ENCODE results near the gene ALG8. TPM values are rescaled to one million over a fixed set of nuclear protein-coding genes. Genes with fewer than 3 reads are reported as not detected.
"Not testable (repeated sequence)": the region's sequence is repeated elsewhere in the genome, so short reads cannot be mapped to it uniquely, and the experiment has no call there.

Gene ALG8
- total RNA-seq, 1 donor from 2014 or later: 30.6 TPM

DNA sequence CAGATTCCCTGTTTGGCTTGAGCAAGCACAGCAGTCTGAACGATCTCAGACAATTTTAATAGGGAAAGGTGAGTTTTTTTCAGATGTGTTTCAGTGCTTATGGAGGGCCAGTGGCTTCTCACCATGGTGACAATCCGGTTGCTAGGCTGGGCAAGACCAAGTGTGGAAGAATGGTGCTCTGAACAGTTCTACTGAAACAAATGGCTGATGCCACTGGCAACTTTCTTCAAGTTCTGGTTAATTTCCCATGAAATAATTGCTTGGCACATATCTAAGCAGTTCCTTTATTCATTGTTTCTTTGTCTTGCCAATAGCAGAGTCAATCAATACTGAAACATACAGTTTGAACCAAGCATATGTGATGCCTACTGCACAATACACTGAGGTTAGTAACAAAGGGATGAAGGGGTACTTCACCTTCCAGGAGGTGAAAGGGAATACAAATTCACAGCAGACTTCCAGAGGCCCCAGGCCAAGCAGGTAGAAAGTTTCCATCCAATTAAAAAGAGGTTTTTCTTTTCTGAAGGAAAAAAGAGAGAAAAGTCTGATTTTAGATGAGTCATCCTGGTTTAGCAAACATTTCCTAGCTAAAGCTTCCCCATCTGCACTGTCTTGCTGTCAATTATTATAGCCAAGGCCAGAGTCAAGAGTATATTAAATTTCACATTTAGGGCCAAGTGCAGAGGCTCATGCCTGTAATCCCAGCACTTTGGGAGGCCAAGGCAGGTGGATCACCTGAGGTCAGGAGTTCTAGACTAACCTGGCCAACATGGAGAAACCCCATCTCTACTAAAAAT, 38.6 kb downstream of the ALG8 start:
- no peak for DNase-seq (ENCODE audit: low read depth in 2 of 2)

DNA sequence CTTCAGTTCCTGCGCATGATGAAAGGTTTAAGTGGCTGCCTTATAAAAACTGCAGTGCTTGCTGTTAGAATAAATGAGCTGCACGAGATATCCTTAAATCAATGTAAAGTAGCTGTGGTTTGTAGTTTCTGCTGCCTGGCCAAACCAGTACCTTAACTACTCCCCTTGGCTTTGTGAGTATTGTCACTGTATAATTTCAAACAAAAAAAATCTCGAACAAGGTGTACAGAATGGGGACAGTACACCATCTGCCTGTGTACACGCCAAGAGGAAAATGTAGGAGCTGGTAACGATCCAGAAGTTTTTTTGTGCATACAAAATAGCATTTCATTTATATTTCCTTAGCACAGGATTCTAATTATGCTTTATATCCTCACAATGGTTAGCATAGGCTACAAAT, 39.2 kb downstream of the ALG8 start:
- no peak for DNase-seq (ENCODE audit: low read depth in 2 of 2)

DNA sequence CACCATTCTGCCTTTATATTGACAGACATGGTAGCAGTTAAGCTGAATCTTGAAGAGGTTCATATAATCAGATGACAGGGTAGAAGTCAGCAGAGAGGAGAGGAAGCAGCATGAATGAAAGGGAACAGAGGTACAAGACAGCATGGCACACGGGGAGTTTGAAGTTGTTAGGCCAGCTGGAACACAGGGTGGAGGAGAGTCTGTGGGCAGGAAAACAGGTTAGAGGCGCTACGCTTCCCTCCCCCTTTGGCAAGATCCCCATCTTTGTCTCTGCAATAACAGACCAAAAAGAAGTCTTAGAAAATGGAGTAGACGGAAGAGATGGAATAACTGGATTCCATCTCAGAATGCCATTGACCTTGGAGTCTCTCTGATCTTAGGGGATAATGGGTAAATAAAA, 39.8 kb downstream of the ALG8 start:
- DNase-seq (ENCODE audit: low read depth in 2 of 2): no peak

- DNase-seq (ENCODE audit: low read depth in 2 of 2): no peak
These were observed 41.6 kb downstream of the ALG8 start for GRCh38 chr11:78097666-78098385.

GRCh38 chr11:78094250-78094649, 45.2 kb downstream of the ALG8 start:
- DNase-seq (ENCODE audit: low read depth in 2 of 2): no peak

GRCh38 chr11:78086521-78087074, 52.8 kb downstream of the ALG8 start:
- DNase-seq (ENCODE audit: low read depth in 2 of 2): not testable (repeated sequence)

GRCh38 chr11:78085972-78086371, 53.5 kb downstream of the ALG8 start:
- peak in 1 of 2 donors; percentile 27 for DNase-seq (ENCODE audit: low read depth in 2 of 2)

DNA sequence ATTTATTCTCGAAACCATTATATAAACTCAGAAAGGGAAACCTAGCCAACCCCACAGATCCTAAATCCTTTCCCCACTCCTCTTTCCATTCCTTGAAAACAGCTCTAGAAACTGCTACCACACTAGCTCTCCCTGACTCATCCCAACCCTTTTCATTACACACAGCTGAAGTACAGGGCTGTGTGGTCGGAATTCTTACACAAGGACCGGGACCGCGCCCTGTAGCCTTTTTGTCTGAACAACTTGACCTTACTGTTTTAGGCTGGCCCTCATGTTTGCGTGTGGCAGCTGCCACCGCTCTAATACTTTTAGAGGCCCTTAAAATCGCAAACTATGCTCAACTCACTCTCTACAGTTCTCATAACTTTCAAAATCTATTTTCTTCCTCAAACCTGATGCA, 54.9 kb downstream of the ALG8 start:
- not testable (repeated sequence) for DNase-seq (ENCODE audit: low read depth in 2 of 2)

GRCh38 chr11:78083021-78083420, 56.4 kb downstream of the ALG8 start:
- DNase-seq (ENCODE audit: low read depth in 2 of 2): no peak

DNA sequence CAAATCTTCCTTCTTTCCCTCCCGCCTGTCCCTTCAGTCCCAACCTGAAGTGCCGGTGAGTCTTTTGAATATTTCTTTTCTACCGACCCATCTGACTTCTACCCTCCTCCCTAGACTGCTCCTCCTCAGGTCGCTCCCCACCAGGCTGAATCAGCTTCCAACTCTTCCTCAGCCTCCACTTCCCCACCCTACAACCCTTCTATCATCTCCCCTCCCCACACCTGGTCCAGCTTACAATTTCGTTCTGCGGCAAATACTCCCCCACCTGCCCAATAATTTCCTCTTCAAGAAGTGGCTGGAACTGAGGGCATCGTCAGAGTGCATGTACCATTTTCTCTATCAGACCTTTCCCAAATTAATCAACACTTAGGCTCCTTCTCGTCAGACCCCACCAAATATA, 57.3 kb downstream of the ALG8 start:
- no peak for DNase-seq (ENCODE audit: low read depth in 2 of 2)

GRCh38 chr11:78081583-78081982, 57.8 kb downstream of the ALG8 start:
- DNase-seq (ENCODE audit: low read depth in 2 of 2): no peak

- peak in 1 of 2 donors; percentile 31 for DNase-seq (ENCODE audit: low read depth in 2 of 2)
These were observed 58.5 kb downstream of the ALG8 start for GRCh38 chr11:78080818-78081495.

GRCh38 chr11:78080084-78080817, 59.2 kb downstream of the ALG8 start:
- DNase-seq (ENCODE audit: low read depth in 2 of 2): no peak

DNA sequence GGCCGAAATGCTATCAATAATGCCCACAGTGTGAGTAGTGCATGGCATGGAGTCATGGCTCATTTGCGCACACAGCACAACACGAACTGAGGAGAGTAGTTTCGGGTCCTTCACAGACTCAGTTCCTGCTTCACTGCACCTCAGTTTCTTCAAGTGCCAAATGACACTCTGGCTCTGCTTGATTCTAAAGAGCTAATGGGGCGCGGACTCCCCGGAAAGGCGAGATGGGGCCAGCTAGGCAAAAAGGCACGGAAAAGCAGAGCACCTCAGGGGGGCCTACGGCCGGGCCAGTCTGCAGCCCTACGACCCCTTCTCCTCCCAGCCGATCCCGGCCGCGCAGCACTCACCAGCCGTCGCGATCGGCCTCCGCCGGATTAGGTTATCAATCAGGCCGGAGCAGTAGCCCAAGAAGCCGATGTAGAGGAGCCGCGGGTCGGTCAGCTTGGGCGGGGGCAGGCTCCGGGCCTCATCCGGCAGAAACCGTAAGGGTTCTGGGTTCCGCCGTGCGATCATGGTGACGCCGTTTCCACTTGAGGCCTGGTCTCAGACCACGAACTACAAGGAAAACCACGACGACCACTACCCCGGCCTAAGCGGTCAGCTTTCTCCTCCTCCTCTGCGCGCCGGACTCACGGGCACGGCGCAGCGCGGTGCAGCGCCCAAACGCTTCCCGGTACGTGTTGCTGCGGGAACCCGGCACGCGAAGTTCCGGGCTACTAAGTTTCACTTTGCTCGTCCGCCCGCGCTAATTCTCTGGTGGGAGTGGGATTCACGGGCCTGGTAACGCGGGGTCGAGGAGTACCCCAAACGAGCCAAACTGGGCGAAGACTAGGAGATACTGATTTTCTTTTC, 60.0 kb downstream of the ALG8 start, which contains the start of gene NDUFC2:
Gene NDUFC2 (minus strand): TSS at position 631 of the 852 bp plus-strand sequence. CDS start 118 bp downstream, at position 513.
- peak; percentile 90 to 92 for DNase-seq (ENCODE audit: low read depth in 2 of 2)

- peak in 1 of 2 donors; percentile 6 for DNase-seq (ENCODE audit: low read depth in 2 of 2)
These were observed 60.9 kb downstream of the ALG8 start for GRCh38 chr11:78078218-78079167.

DNA sequence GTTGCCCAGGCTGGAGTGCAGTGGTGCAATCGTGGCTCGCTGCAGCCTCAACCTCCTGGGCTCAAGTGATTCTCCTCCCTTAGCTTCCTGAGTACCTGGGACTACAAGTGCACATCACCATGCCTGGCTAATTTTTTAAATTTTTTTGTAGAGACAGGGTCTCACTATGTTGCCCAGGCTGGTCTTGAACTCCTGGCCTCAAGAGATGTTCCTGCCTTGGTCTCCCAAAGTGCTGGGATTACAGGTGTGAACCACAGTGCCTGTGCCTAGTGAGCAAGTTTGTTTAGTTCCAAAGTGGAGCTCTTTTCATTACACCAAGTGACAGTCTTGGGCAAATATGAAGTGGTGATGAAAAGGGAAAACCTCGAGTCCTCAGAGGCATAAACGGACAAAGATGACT, 61.8 kb downstream of the ALG8 start:
- DNase-seq (ENCODE audit: low read depth in 2 of 2): not testable (repeated sequence)

DNA sequence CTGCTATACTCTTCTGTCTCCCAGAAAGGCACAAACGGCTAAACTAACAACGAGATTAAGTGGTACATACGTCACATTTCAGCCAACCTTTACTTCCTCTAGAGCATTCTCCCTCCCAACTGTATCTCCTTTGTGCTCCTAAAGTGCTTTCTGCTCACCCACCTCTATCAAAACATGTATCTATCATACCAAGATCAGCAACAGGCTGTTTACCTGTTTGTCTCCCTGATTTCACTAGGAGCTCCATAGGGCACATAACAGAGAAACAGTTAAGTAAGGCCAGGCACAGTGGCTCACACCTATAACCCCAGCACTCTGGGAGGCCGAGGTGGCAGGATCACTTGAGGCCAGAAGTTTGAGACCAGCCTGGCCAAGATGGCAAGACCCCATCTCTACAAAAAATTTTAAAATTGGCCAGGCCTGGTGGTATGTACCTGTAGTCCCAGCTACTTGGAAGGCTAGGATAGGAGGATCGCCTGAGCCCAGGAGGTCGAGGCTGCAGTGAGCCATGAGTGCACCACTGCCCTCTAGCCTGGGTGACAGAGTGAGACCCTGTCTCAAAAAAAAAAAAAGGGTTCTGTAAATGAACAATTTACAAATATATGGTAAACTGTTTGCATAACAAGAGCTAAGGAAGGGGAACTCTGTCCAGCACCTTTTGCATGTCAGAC, 62.6 kb downstream of the ALG8 start:
- no peak for DNase-seq (ENCODE audit: low read depth in 2 of 2)

GRCh38 chr11:78074756-78075155, 64.7 kb downstream of the ALG8 start:
- no peak for DNase-seq (ENCODE audit: low read depth in 2 of 2)

Measured in lung microvascular endothelial cell (primary cell).